NCI-H1105 (cell line): ENCODE data around the gene DTHD1.

Source experiments
- DNase-seq: peaks from one replicate; lab custom pipeline; 2025; lab: John Stamatoyannopoulos, UW

Gene DTHD1

GRCh38 chr4:36313703-36314102 lies 32.3 kb downstream of the DTHD1 start:
- DNase-seq = no peak

DNA sequence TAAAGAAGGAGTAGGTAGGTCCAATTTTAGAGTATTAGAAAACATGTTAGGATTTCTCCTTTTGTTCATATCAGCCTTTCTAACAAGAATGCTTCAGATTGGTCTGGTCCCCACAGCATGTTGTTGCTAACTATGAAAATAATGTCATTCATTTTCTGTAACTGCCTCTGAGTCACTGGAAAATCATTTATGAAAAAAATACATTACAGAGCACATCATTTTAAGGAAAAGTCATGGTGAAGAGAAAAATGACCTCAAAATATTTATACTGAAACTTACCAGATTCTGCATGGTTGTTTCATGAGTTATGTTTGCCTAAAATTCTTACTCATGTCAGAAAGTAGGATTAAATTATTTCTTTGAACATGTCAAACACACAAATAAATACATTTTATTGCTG lies 35.2 kb downstream of the DTHD1 start:
- no peak for DNase-seq

DNA sequence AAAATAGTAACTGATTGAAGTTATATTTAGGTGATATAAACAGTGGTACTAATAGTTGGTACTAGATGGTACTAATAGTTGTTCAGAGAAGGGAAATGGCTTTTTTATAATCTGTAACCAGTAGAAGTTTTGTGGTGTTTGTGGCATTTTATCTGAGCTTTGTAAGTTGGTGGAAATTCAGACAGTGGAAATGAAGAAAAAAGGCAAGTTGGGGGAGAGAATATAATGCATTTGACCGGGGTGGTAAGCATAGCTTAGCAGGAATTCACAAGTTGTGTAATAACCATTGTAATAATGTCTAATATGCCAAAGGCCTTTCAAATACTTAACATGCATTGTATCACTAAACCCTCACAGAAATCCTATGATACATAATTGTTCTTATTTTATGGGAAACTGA lies 36.3 kb downstream of the DTHD1 start:
- no peak for DNase-seq

GRCh38 chr4:36320117-36320896 lies 38.9 kb downstream of the DTHD1 start:
- no peak for DNase-seq

- DNase-seq = no peak
Measured at GRCh38 chr4:36321176-36321575, 39.8 kb downstream of the DTHD1 start.

DNA sequence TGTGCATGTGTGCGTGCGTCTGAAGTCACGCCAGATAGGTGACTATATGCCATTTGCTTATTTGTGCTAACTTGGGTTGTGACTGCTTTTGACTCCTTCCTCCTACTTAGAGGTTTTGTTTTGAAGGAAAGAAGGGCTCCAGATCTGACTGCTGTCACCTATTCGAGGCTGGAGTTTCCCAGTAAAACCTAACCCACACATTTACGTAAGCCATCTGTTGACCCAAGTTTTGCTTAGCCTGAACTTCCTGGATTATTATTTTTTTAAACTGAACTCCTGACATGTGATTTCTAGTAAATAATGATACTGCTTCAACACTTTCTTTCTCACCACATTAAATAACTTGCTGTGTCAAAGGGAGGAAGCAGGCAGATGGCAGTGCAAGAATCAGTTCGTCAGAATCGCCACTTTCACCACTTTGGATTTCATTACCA lies 41.5 kb downstream of the DTHD1 start:
- no peak for DNase-seq

- DNase-seq = no peak
Measured at GRCh38 chr4:36323816-36324419, 42.5 kb downstream of the DTHD1 start.

- no peak for DNase-seq
Measured at GRCh38 chr4:36324808-36325207, 43.4 kb downstream of the DTHD1 start.

DNA sequence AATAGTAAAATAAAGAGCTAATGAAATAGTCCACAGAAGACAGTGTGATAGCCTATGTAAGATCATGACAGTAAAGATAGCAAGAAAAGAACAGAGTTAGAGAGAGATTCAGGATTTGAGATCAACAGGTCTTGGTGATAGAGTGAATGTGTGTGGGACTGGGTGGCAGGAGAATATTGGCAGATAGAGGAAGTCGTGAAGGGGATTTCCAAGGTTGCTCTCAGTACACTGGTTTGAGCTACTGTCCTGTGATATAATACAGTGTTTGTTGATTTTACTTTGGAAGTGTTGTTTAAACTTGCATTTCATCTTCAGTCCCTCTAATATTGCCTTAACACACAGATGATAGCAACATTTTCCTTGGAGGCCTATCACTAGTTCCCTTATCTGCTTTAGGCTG lies 44.1 kb downstream of the DTHD1 start:
- no peak for DNase-seq

GRCh38 chr4:36325926-36326325 lies 44.5 kb downstream of the DTHD1 start:
- DNase-seq = no peak

DNA sequence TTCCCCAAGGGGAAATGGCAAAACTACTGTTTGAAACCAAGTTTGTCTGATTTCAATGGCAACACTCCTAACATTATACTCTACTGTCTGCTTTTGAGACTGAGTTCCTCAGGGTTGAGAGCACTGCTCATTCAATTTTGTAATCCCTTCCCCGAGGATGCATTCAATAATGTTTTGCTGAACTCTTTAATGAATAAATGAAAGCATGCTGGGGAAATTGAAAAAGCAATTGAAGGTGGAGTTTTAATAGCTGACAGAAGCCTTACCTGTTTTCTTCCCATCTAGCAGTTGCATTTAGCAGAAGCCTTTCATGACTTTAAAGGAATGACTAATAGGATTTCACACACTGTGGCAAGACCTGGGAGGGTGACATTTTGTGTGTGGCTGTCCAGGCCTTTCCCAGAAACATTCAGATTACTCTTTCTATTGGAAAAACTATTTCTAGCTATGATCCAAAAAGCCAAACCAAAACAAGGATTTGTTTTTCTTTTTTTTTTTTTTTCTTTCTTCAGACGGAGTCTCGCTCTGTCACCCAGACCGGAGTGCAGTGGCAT lies 45.1 kb downstream of the DTHD1 start:
- DNase-seq = no peak

GRCh38 chr4:36327400-36327799 lies 46.0 kb downstream of the DTHD1 start:
- DNase-seq = no peak

DNA sequence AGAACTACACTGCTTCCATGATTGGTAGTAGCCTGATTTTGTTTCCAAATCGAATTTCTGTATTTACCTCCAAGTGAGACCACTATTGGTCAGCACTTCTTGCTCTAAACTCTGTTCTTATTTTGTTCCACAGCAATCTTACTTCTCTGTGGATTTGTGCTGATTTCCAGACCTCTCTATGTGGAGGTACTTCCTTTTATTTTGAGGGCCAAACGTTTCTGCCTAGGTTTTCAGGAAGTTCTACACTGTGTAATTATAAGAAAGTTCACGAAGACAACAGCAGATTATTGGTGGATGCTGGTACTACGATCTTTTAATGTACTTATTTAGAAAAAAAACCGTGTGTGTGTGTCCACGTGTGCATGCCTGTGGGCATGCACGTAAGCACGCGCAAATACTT lies 46.7 kb downstream of the DTHD1 start:
- DNase-seq = no peak

DNA sequence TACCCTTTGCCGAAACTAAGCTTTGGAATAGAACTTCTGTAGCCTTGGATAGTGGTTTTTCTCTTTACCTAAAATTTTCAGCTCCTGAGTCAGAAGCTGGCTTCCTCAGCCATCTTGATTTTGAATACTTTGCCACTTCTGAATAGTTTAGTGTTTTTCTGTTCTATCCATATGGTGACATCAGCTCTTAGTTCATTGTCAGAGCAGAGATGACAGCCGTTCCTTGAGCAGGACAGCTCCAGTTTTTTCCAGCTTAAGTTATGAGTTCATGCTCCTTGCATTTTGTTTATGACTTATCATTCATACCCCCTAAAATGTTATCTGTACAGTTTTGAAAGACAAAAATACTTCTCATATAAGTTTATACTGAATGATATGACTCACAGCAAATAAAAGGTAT lies 47.8 kb downstream of the DTHD1 start:
- DNase-seq = no peak

- no peak for DNase-seq
Measured at GRCh38 chr4:36330796-36331195, 49.4 kb downstream of the DTHD1 start.

DNA sequence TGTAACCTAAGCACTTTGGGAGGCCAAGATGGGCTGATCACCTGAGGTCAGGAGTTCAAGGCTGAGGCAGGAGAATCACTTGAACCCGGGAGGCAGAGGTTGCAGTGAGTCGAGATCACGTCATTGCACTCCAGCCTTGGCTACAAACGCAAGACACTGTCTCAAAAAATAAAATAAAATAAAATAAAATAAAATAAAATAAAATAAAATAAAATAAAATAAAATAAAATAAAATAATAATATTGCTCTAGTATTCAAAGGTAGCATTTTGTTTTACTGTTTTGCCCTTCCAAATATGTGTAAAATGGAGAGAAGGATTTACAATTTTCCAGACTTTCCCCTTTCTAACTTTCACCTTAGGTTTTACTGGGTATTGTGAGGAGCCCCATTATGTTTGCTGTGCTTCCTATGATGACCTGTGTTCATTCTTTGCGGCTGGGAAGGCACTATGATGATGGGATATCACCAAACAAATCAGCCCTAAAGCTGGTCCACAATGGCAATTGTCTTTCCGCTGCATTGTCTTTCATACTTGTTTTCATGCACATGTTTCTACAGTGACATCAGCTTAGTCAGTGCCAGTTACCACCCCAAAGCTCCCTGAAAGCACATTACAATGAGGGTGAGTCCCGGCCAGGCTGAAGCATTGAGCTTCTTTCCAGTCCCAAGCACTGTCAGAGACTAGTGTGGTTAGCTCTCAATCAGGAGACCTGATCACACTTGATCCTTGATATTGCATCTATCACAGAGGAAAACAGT lies 50.8 kb downstream of the DTHD1 start:
- no peak for DNase-seq

GRCh38 chr4:36332782-36333131 lies 51.3 kb downstream of the DTHD1 start:
- no peak for DNase-seq

DNA sequence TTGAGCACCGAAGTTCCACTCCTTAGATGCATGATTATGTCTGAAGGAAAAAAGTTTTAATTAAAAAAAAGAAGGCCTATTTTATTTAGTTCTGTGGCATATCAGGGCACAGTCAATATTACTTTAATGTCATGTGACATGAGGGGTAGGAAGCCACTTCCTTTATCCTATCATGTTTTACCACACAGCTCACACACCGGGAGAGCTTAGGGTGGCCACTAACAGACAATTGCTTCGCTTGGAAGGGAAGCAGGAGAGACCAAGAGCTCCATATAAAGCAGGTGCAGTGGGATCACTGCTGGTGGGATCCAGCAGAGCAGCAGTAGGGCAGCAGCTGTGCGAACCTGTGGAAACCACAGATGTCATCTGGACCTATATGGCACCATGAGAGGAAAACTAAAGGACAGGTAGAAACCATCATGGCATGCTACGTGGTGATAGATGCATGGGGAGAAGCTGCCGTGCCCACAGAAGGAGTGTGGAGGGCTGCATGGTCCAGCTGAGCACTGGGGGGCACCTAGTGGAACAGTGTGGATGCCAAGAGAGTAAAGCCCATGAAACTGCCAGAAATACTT lies 52.0 kb downstream of the DTHD1 start:
- no peak for DNase-seq

GRCh38 chr4:36337665-36338185 lies 56.3 kb downstream of the DTHD1 start:
- DNase-seq = no peak

DNA sequence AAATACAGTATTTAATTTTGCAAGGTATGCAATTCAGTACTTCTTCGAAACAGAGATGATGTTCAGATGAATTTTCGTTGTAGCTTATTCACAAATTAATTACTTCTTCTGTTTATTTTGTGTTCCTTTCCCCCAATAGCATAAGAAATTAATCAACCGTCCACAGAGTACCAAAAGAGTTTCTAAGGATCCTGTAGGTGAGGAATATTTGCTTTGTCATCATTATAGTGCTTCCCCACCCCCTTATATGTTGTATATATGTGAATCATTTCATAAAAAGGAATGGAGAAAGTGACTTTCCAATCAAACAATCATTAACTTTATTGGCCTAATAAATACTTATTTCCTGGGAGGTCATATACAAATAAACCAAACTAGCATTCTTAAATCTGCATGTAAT lies 57.6 kb downstream of the DTHD1 start:
- no peak for DNase-seq

- DNase-seq = no peak
Measured at GRCh38 chr4:36341936-36342335, 60.5 kb downstream of the DTHD1 start.

DNA sequence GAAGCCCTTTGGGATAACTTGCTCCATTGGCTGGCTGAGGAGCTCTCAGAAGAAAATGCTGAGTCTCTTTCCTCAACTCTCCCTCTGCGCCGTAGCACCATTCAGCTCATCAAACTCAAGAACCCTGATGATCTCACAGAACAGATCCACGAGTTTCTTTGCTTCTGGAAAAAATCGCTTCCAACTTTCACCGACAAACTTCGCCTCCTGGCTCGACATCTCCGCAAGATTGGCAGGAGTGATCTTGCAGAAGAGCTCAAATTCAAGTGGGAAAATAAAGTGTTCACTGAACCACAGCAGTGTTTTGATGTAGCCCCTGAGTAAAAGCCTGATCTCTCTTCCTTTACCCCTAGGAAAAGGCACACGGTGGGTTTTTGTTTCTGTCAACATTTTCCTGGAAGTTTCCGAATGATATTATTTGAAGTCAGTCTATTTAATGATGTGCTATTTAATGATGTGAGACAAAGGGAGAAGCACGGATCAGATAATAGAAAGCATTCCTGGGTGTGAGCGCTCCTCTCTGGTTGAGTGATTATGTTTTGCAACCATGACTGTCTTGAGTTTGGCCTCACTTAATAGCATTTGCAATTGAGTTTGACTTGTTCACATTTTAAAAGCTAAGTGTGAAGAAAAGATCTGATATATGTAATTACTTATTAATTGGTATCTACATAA lies 62.2 kb downstream of the DTHD1 start:
- DNase-seq = no peak
